ENCODE results near the gene IL17REL. TPM values are rescaled to one million over a fixed set of nuclear protein-coding genes. Genes with fewer than 3 reads are reported as not detected.
"Not testable (repeated sequence)": the region's sequence is repeated elsewhere in the genome, so short reads cannot be mapped to it uniquely, and the experiment has no call there.

Gene IL17REL
- total and polyA plus RNA-seq, 3 experiments from 2014 or later: 0.20 to 0.29 TPM; not detected in 1

GRCh38 chr22:49989826-49990225, 22.7 kb downstream of the IL17REL start:
- DNase-seq: not testable (repeated sequence)
- H3K36me3 Mint-ChIP-seq: peaks cover 0 to 36% (median 2%) of the 10 kb centered on the region in 3 donors

GRCh38 chr22:49986325-49986724, 26.2 kb downstream of the IL17REL start:
- Histone ChIP-seq H3K27me3 (ENCODE audit: insufficient read depth, low read length, poor library complexity, severe bottlenecking) (peaks cover 10% of the 10 kb centered on the region), H3K27ac (ENCODE audit: low read depth, low read length) (no peak overlapping the region), H3K4me3 (ENCODE audit: low read length) (no peak overlapping the region), H3K9me3 (ENCODE audit: low read length) (peaks cover 3% of the 10 kb centered on the region), H3K4me1 (ENCODE audit: insufficient read depth, low read length) (no peaks in the 10 kb centered on the region), H3K36me3 (ENCODE audit: insufficient read depth, low read length) (no peaks in the 10 kb centered on the region)
- H3K27ac Mint-ChIP-seq: no peak overlapping the region
- ChIA-PET POLR2A (no interaction called here), CTCF (no interaction called here)
- peaks cover 19 to 31% (median 25%) of the 10 kb centered on the region in 5 donors for H3K9me3 Mint-ChIP-seq
- H3K4me3 Mint-ChIP-seq: no peak overlapping the region
- peaks cover 0 to 37% (median 2%) of the 10 kb centered on the region in 3 donors for H3K36me3 Mint-ChIP-seq
- peaks cover 31 to 42% of the 10 kb centered on the region in 2 donors for H3K27me3 Mint-ChIP-seq
- H3K4me1 Mint-ChIP-seq: peaks cover 3 to 8% (median 4%) of the 10 kb centered on the region in 3 donors
- no peak for DNase-seq

More at GRCh38 chr22:49989826-49990225, 22.7 kb downstream of the IL17REL start:
- H3K27ac ChIP-seq (ENCODE audit: low read depth, low read length); H3K4me1 ChIP-seq (ENCODE audit: insufficient read depth, low read length); H3K4me3 Mint-ChIP-seq; H3K36me3 ChIP-seq (ENCODE audit: insufficient read depth, low read length); H3K27me3 ChIP-seq (ENCODE audit: insufficient read depth, low read length, poor library complexity, severe bottlenecking); H3K4me3 ChIP-seq (ENCODE audit: low read length); H3K9me3 ChIP-seq (ENCODE audit: low read length); H3K4me1 Mint-ChIP-seq; H3K27ac Mint-ChIP-seq; POLR2A ChIA-PET: not testable (repeated sequence)
- Mint-ChIP-seq H3K27me3 (peaks cover 25 to 32% of the 10 kb centered on the region in 2 donors), H3K9me3 (peaks cover 19 to 31% (median 27%) of the 10 kb centered on the region in 5 donors)
- CTCF ChIA-PET: interaction anchor here (5.4 kb wide), 1 partner anchor 41 kb away, joined by 49 read pairs; no protein-coding TSS in a partner anchor

GRCh38 chr22:49983148-49984042, 29.2 kb downstream of the IL17REL start:
- peaks cover 7% of the 10 kb centered on the region for H3K9me3 ChIP-seq (ENCODE audit: low read length)

GRCh38 chr22:49981799-49982198, 30.8 kb downstream of the IL17REL start:
- H3K9me3 ChIP-seq (ENCODE audit: low read length); DNase-seq; H3K4me3 Mint-ChIP-seq; H3K36me3 ChIP-seq (ENCODE audit: insufficient read depth, low read length); H3K27ac Mint-ChIP-seq; H3K4me1 ChIP-seq (ENCODE audit: insufficient read depth, low read length); H3K4me3 ChIP-seq (ENCODE audit: low read length); H3K27ac ChIP-seq (ENCODE audit: low read depth, low read length): not testable (repeated sequence)
- ChIA-PET POLR2A (interaction anchor here (0.7 kb wide), 1 partner anchor 54 kb away, joined by 6 read pairs; no protein-coding TSS in a partner anchor), CTCF (interaction anchor here (1.6 to 3.8 kb wide), 4 partner anchors 19 to 214 kb away, joined by 4 to 17 read pairs (median 6); no protein-coding TSS in a partner anchor)
- peaks cover 20 to 29% (median 24%) of the 10 kb centered on the region in 5 donors for H3K9me3 Mint-ChIP-seq
- H3K4me1 Mint-ChIP-seq: peaks cover 5 to 10% (median 9%) of the 10 kb centered on the region in 3 donors
- H3K36me3 Mint-ChIP-seq: peaks cover 0 to 33% (median 9%) of the 10 kb centered on the region in 3 donors
- H3K27me3 Mint-ChIP-seq: peaks cover 28 to 43% of the 10 kb centered on the region in 2 donors
- peaks cover 10% of the 10 kb centered on the region for H3K27me3 ChIP-seq (ENCODE audit: insufficient read depth, low read length, poor library complexity, severe bottlenecking)

More at GRCh38 chr22:49983148-49984042, 29.2 kb downstream of the IL17REL start:
- Mint-ChIP-seq H3K27me3 (peaks cover 29 to 49% of the 10 kb centered on the region in 2 donors), H3K4me1 (peaks cover 3 to 9% (median 8%) of the 10 kb centered on the region in 3 donors), H3K4me3 (peak overlapping the region in 1 of 7 donors; percentile 75), H3K9me3 (peaks cover 22 to 33% (median 26%) of the 10 kb centered on the region in 5 donors), H3K36me3 (peaks cover 0 to 41% (median 9%) of the 10 kb centered on the region in 3 donors), H3K27ac (no peak overlapping the region)
- Histone ChIP-seq H3K27ac (ENCODE audit: low read depth, low read length) (no peak overlapping the region), H3K36me3 (ENCODE audit: insufficient read depth, low read length) (no peaks in the 10 kb centered on the region), H3K4me3 (ENCODE audit: low read length) (no peak overlapping the region), H3K27me3 (ENCODE audit: insufficient read depth, low read length, poor library complexity, severe bottlenecking) (peaks cover 10% of the 10 kb centered on the region), H3K4me1 (ENCODE audit: insufficient read depth, low read length) (no peaks in the 10 kb centered on the region)
- peak in 1 of 5 donors; percentile 46 for DNase-seq
- ChIA-PET CTCF (interaction anchor here (0.9 to 3.8 kb wide), 8 partner anchors 8 to 216 kb away, joined by 3 to 17 read pairs (median 4); no protein-coding TSS in a partner anchor), POLR2A (interaction anchor here (1.3 kb wide), 1 partner anchor 21 kb away, joined by 3 read pairs; no protein-coding TSS in a partner anchor)

- ChIA-PET CTCF (interaction anchor here (0.7 to 1.6 kb wide), 3 partner anchors 14 to 52 kb away, joined by 3 to 7 read pairs (median 4); no protein-coding TSS in a partner anchor), POLR2A (no interaction called here)
- peak in 1 of 5 donors; percentile 46 for DNase-seq
- H3K4me1 ChIP-seq (ENCODE audit: insufficient read depth, low read length): peaks cover 17% of the 10 kb centered on the region
- no peaks in the 10 kb centered on the region for H3K36me3 ChIP-seq (ENCODE audit: insufficient read depth, low read length)
- no peak overlapping the region for H3K4me3 ChIP-seq (ENCODE audit: low read length)
- H3K27me3 Mint-ChIP-seq: peaks cover 11 to 24% of the 10 kb centered on the region in 2 donors
- peaks cover 5% of the 10 kb centered on the region for H3K9me3 ChIP-seq (ENCODE audit: low read length)
- H3K27ac ChIP-seq (ENCODE audit: low read depth, low read length): no peak overlapping the region
- H3K9me3 Mint-ChIP-seq: peaks cover 6 to 10% (median 8%) of the 10 kb centered on the region in 5 donors
- peaks cover 10% of the 10 kb centered on the region for H3K27me3 ChIP-seq (ENCODE audit: insufficient read depth, low read length, poor library complexity, severe bottlenecking)
- peak overlapping the region in 1 of 8 donors; percentile 61 for H3K27ac Mint-ChIP-seq
- H3K4me1 Mint-ChIP-seq: peaks cover 18 to 25% (median 25%) of the 10 kb centered on the region in 3 donors
- H3K36me3 Mint-ChIP-seq: peaks cover 0 to 17% (median 7%) of the 10 kb centered on the region in 3 donors
- peak overlapping the region in 1 of 7 donors; percentile 1 for H3K4me3 Mint-ChIP-seq
These were observed 32.8 kb downstream of the IL17REL start for GRCh38 chr22:49979587-49980264.

GRCh38 chr22:49977578-49977977, 35.0 kb downstream of the IL17REL start:
- CTCF ChIA-PET: interaction anchor here (0.7 to 1.7 kb wide), 3 partner anchors 15 to 52 kb away, joined by 3 to 6 read pairs (median 5); no protein-coding TSS in a partner anchor
- Mint-ChIP-seq H3K27me3 (peaks cover 2 to 16% of the 10 kb centered on the region in 2 donors), H3K4me3 (no peak overlapping the region), H3K4me1 (peaks cover 15 to 21% (median 19%) of the 10 kb centered on the region in 3 donors), H3K27ac (no peak overlapping the region), H3K9me3 (peaks cover 6 to 10% (median 8%) of the 10 kb centered on the region in 5 donors), H3K36me3 (peaks cover 0 to 14% (median 7%) of the 10 kb centered on the region in 3 donors)
- no peak overlapping the region for H3K4me3 ChIP-seq (ENCODE audit: low read length)
- H3K9me3 ChIP-seq (ENCODE audit: low read length): peaks cover 5% of the 10 kb centered on the region
- H3K27ac ChIP-seq (ENCODE audit: low read depth, low read length): no peak overlapping the region
- POLR2A ChIA-PET: no interaction called here
- DNase-seq: no peak
- no peaks in the 10 kb centered on the region for H3K36me3 ChIP-seq (ENCODE audit: insufficient read depth, low read length)
- peaks cover 17% of the 10 kb centered on the region for H3K4me1 ChIP-seq (ENCODE audit: insufficient read depth, low read length)
- H3K27me3 ChIP-seq (ENCODE audit: insufficient read depth, low read length, poor library complexity, severe bottlenecking): no peaks in the 10 kb centered on the region

GRCh38 chr22:49976439-49977175, 36.0 kb downstream of the IL17REL start:
- Histone ChIP-seq H3K4me1 (ENCODE audit: insufficient read depth, low read length) (peaks cover 17% of the 10 kb centered on the region), H3K4me3 (ENCODE audit: low read length) (no peak overlapping the region), H3K27me3 (ENCODE audit: insufficient read depth, low read length, poor library complexity, severe bottlenecking) (no peaks in the 10 kb centered on the region), H3K27ac (ENCODE audit: low read depth, low read length) (no peak overlapping the region), H3K36me3 (ENCODE audit: insufficient read depth, low read length) (no peaks in the 10 kb centered on the region), H3K9me3 (ENCODE audit: low read length) (peaks cover 5% of the 10 kb centered on the region)
- CTCF ChIA-PET: interaction anchor here (0.9 to 1.7 kb wide), 3 partner anchors 14 to 53 kb away, joined by 3 to 6 read pairs (median 5); no protein-coding TSS in a partner anchor
- H3K9me3 Mint-ChIP-seq: peaks cover 6 to 10% (median 8%) of the 10 kb centered on the region in 5 donors
- peak overlapping the region in 3 of 7 donors; percentile 13 to 42 (median 15) for H3K4me3 Mint-ChIP-seq
- H3K27ac Mint-ChIP-seq: peak overlapping the region in 7 of 8 donors; percentile 22 to 81 (median 66)
- H3K4me1 Mint-ChIP-seq: peaks cover 15 to 21% (median 17%) of the 10 kb centered on the region in 3 donors
- H3K27me3 Mint-ChIP-seq: peaks cover 0 to 11% of the 10 kb centered on the region in 2 donors
- peaks cover 0 to 14% (median 7%) of the 10 kb centered on the region in 3 donors for H3K36me3 Mint-ChIP-seq
- POLR2A ChIA-PET: no interaction called here
- DNase-seq: peak in 1 of 5 donors; percentile 53
